ENCODE results near the gene IQSEC1. TPM values are rescaled to one million over a fixed set of nuclear protein-coding genes. Genes with fewer than 3 reads are reported as not detected.

The IQSEC1 gene
- total and polyA plus RNA-seq, 10 of the 15 experiments (the other 5 are each of a cell fraction or from before 2014, with no cell fraction given): 0.92 to 55.2 (median 8.5) TPM

- Histone ChIP-seq H3K79me2 (ENCODE audit: control insufficient read depth, insufficient read depth, low read length) (peaks cover 94% of the 10 kb centered on the region), H3K9ac (ENCODE audit: control insufficient read depth, insufficient read depth, low read length) (peak overlapping the region; percentile 93), H3K27ac (ENCODE audit: control insufficient read depth, insufficient read depth) (peak overlapping the region; percentile 99), H3K4me3 (peak overlapping the region; percentile 70), H4K20me1 (ENCODE audit: control insufficient read depth, insufficient read depth) (no peaks in the 10 kb centered on the region), H3K27me3 (replicated peaks in 1 of 2; ENCODE audit: control insufficient read depth in 2 of 2, insufficient read depth in 2 of 2, low read length in 1 of 2) (no peaks in the 10 kb centered on the region), H3K4me1 (ENCODE audit: control insufficient read depth, insufficient read depth, low read length) (peaks cover 96% of the 10 kb centered on the region), H3K9me3 (replicated peaks; ENCODE audit: control insufficient read depth, insufficient read depth, low read length) (no peaks in the 10 kb centered on the region), H2AFZ (ENCODE audit: control insufficient read depth, low read depth, low read length) (no peak overlapping the region), H3K4me2 (ENCODE audit: control insufficient read depth, insufficient read depth) (peak overlapping the region; percentile 93), H3K36me3 (ENCODE audit: control insufficient read depth in 2 of 2, insufficient read depth in 2 of 2, low read length in 1 of 2) (peaks cover under 1 to 2% of the 10 kb centered on the region in 2 experiments; a peak in 2 of 4 replicates)
- CTCF ChIA-PET: interaction anchor here (0.6 to 7.8 kb wide), 11 partner anchors 10 to 404 kb away, joined by 3 to 57 read pairs (median 12); partner anchors contain the start of gene RPL32
- ATAC-seq (peak; percentile 1), FAIRE-seq (no peak), DNase-seq (ENCODE audit: low read depth, low spot score) (no peak)
- SMC1A ChIA-PET (ENCODE audit: uncharacterized antibody, unreplicated experiment): interaction anchor here (0.8 to 12.7 kb wide), 10 partner anchors 8 to 441 kb away, joined by 3 to 123 read pairs (median 12); no protein-coding TSS in a partner anchor
- intact Hi-C loops (cut with micrococcal nuclease; ENCODE audit: unreplicated experiment) (loop anchor here (1.0 to 10.0 kb wide), 4 partner anchors 18 to 442 kb away; no protein-coding TSS in a partner anchor), in situ Hi-C loops (cut with MboI) (no loop called here)
- POLR2A ChIA-PET: interaction anchor here (0.9 to 11.5 kb wide), 8 partner anchors 8 to 78 kb away, joined by 3 to 170 read pairs (median 22); no protein-coding TSS in a partner anchor
- WGBS (ENCODE audit: insufficient coverage, insufficient replicate concordance, low lambda C conversion rate, missing lambda C conversion rate): 3% methylated on average over 7 of the region's 7 CpGs
- BruUV-seq (replicated peaks): no TSS peak
- RAD21 ChIA-PET (ENCODE audit: unreplicated experiment): interaction anchor here (0.9 to 8.5 kb wide), 13 partner anchors 8 to 1639 kb away, joined by 3 to 93 read pairs (median 7); partner anchors contain the start of gene CCDC174
- TF ChIP-seq NR2F1 (conservative IDR thresholded peaks at IDR 0.05) (peak; percentile 89), GABPA (IDR thresholded peaks at IDR 0.05; ENCODE audit: low read depth) (no peak), ZNF592 (IDR thresholded peaks at IDR 0.05) (peak; percentile 43; the same call in 1 of the 2 replicates), CBFB (IDR thresholded peaks at IDR 0.05; ENCODE audit: low read depth) (peak; percentile 74), PKNOX1 (IDR thresholded peaks at IDR 0.05) (0 out of 2 replicates have a peak, but pooled peaks have one; percentile 23), BACH1 (IDR thresholded peaks at IDR 0.05; ENCODE audit: borderline replicate concordance) (0 out of 2 replicates have a peak, but pooled peaks have one; percentile 15), ASH2L (IDR thresholded peaks at IDR 0.05; ENCODE audit: borderline replicate concordance, low read depth) (no peak), CHD1 (IDR thresholded peaks at IDR 0.05; ENCODE audit: low read depth, low read length) (no peak), BHLHE40 (IDR thresholded peaks at IDR 0.05; ENCODE audit: borderline replicate concordance in 1 of 2, low read depth in 2 of 2, low read length in 1 of 2) (peak; percentile 7 to 73; a peak in 2 of 4 replicates), RB1 (IDR thresholded peaks at IDR 0.05; ENCODE audit: borderline replicate concordance) (0 out of 2 replicates have a peak, but pooled peaks have one; percentile 49), GATAD2B (conservative IDR thresholded peaks at IDR 0.05; ENCODE audit: low read depth) (peak; percentile 26), POLR2A (IDR thresholded peaks at IDR 0.05; ENCODE audit: low read depth, low read length) (no peak), ZNF687 (IDR thresholded peaks at IDR 0.05) (peak; percentile 34), IKZF2 (IDR thresholded peaks at IDR 0.05) (peak in 1 of 2 experiments; percentile 11; a peak in 3 of 4 replicates), CHD2 (IDR thresholded peaks at IDR 0.05; ENCODE audit: borderline replicate concordance, low read depth, low read length) (no peak)
Measured at GRCh38 chr3:13013151-13013561, 60.1 kb downstream of the IQSEC1 start.

Measured in GM12878 (cell line).